HG02943 (cell line): ENCODE measurements around the gene TPBGL.
"Not testable (repeated sequence)": the region's sequence is repeated elsewhere in the genome, so short reads cannot be mapped to it uniquely, and the experiment has no call there.

Source experiments
- ATAC-seq: cut with Tn5 transposase; IDR thresholded peaks from one replicate; pipeline ENCODE4 v1.9.1; 2021; ENCODE audit warnings: mild to moderate bottlenecking, low read depth, moderate library complexity; ENCODE audit not compliant: unreplicated experiment

The TPBGL gene

DNA sequence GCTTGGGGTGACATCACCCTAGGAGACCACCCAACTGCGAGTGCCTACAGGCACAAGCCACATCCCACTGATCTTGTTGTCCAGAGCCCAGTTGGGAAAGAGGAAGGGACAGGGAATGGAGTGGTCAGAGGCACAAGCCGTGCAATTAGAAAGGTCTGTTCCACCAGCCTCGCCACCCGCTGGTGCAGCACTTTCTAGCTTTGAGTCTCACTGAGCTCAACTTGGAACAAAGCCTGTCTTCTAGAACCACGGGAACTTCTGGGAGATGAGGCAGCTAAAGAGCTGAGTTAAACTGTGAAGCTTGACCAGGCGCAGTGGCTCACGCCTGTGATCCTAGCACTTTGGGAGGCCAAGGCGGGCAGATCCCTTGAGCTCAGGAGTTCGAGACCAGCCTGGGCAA is 29.3 kb downstream of the TPBGL start:
- no peak for ATAC-seq

- no peak for ATAC-seq
Observed at GRCh38 chr11:75270896-75271418, 30.4 kb downstream of the TPBGL start.

DNA sequence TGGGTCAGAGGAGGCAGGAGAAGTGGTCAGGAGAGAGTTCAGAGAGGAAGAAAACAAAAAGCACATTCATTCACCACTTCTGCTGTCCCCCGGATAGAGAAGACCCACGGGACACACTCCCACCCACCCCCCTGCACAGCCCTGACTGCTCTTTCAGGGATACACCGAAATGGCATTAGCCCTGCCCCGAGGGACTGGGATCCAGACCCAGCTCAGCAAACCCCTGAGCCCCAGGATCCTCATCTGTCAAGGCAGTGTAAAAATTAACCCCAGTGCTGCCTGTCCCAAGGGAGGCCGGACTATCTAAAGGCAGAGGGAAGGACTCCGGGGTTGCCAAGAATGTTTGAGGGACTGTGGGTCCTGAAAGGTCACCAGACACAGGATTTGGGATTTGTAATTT is 31.2 kb downstream of the TPBGL start:
- ATAC-seq = no peak

- ATAC-seq = no peak
Observed at GRCh38 chr11:75272391-75272790, 31.8 kb downstream of the TPBGL start.

DNA sequence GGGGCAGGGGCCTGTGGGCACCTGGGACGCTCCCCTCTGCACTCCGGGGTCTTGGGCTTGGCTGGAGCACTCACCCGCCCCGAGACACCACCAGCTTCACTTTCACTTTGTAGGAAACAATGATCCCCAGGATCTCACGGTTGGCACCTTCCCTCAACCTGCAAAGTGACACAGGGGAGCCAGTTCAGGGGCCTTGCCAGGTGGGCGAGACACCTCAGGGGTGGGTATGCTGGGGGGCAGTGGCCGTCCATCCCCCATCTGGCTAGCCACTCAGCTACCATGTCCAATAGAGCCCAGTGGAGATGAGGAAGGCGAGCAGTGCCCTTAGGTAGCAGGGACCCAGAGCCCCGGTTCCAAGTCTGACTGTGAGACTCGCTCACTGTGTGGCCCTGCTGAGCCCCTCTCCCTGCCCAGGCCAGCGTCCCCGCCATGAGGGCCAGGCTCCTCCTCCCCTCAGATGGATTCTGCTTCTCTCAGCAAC is 32.3 kb downstream of the TPBGL start:
- ATAC-seq = no peak

DNA sequence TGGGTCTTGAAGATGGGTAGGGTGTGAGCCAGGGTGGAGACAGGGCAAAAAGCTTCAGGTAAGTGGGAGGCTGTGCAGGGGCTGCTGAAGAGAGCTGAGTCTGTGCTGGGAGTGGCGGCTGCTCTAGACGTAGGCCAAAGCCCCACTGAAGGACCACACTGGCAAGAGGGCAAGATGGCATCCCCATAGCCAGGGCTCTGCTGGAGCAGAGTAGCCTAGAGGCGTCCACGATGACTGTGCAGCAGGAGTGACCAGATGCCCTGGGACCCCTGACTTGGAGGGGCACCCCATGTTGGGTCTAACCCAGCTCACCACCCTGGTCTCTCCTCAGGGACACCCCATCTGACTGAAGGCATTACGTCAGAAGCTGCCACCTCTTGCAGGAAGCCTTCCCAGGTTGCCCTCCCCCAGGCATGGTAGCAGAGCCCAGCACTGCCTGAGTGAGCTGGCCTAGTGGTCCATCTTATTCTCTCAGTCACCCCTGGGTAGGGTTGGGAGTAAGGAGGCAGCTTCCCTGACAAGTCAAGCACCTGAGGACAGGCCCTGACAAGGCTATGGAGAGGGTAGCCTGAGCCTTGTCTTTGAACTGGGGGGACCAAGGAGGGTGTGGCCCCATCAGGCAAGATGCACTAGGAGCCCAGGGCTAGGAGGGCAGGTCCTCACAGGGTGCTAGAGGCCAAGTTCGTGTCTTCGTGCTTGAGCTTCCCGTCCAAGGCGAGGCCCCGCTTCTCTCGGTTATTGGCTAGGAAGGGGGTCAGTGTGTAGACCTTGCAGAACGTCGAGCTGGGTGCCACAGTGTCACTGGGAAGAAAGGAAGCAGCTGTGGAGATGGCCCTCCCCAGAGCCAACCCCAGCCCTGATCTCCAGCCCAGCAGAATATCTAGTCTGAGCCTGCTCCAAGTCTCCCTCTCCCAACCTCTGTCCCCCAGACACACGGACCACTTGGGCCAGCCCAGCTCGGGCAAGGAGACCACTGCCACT is 33.1 kb downstream of the TPBGL start:
- no peak for ATAC-seq

- ATAC-seq = not testable (repeated sequence)
Observed at GRCh38 chr11:75274716-75275115, 34.1 kb downstream of the TPBGL start.

GRCh38 chr11:75275581-75275980 is 35.0 kb downstream of the TPBGL start:
- ATAC-seq = no peak

- no peak for ATAC-seq
Observed at GRCh38 chr11:75276186-75276585, 35.6 kb downstream of the TPBGL start.

- ATAC-seq = no peak
Observed at GRCh38 chr11:75276686-75277085, 36.1 kb downstream of the TPBGL start.

- no peak for ATAC-seq
Observed at GRCh38 chr11:75277211-75277805, 36.7 kb downstream of the TPBGL start.

DNA sequence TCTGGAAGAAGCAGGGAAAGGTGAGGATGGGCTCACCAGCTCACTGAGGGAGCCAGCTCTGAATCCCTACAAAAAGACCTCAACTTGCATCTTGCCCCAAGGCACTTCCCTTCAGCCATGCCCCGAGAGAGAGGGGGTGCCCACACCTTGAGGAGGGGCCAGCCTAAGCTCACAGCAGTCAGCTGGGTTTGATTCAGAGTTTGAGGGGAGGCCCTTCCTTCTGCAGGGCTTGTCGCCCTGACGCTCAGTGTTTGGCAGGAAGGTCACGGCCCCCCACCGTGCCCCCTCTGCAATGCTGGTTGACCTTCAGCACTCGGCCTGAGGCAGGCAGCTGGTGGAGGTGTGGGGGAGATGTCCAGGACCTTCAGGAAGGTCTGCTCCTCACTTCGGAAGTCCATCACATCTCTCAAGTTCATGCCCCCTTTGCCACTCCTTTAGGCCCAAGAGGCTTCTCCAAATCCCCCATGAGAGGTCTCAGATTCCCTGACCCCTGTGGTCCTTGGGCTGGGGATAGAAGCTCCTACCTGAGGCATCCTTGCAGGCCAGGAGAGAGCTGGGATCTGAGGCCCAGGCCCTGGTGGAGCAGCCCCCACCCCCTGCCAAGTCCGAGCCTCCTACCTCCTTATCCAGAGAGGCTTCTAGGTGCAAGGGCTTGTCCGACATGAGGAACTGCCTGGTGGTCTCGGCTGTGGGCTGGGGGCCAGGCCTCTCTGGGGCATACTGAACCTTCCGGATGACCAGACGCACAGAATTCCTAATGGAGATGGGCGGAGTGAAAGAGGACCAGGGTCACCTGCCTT is 37.6 kb downstream of the TPBGL start:
- ATAC-seq = no peak

DNA sequence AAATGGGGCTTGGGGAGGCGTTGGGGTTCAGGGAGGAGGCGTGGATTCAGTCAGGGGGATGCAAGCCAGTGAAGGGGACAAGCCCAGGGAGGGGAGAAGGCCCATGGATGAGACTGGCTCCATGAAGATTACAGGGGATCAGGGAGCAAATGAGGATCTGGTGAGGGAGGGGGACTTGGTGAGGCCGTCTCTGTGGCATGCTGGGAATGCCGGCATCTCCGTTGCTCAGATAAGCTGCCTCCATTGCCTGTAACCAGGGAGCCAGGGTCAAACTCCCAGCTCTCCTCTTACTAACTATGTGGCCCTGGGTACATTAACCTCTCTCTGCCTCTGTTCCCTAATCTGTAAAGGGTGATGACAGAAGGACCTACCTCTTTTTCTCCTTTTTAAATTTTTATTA is 38.7 kb downstream of the TPBGL start:
- no peak for ATAC-seq

- no peak for ATAC-seq
Observed at GRCh38 chr11:75280227-75280701, 39.7 kb downstream of the TPBGL start.

DNA sequence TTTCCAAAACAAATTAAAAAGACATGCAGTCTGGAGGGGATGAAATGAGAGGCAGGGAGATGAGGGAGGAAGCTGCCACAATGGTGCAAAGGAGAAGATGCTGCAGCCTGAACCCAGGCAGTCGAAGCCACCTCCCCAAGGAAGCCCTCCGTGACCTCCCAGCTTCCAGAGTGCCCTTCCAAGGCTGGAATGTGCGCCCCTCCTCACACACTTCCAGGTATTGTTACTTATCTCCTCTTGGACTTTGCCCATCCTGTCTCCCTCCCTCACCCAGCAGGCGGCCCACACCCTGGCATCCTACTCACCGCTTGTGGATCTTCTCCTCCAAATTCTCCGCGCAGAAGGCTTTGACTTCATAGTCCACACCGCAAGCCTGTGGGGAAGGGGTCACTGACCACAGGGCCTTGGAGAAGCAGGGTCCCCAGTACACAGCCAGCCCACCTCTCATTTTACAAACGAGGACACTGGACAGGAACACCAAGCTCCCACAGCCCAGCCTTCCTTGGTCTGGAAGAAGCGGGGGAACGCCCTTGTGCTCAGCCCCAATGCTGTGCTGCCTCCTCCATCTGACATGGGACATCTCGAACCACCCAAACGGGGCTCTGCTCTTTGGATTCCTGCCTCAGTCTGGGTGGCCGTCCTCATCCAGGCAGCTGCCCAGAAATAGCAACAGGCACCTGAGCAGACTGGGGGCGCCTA is 40.3 kb downstream of the TPBGL start:
- no peak for ATAC-seq

GRCh38 chr11:75281469-75282095 is 41.0 kb downstream of the TPBGL start:
- no peak for ATAC-seq

DNA sequence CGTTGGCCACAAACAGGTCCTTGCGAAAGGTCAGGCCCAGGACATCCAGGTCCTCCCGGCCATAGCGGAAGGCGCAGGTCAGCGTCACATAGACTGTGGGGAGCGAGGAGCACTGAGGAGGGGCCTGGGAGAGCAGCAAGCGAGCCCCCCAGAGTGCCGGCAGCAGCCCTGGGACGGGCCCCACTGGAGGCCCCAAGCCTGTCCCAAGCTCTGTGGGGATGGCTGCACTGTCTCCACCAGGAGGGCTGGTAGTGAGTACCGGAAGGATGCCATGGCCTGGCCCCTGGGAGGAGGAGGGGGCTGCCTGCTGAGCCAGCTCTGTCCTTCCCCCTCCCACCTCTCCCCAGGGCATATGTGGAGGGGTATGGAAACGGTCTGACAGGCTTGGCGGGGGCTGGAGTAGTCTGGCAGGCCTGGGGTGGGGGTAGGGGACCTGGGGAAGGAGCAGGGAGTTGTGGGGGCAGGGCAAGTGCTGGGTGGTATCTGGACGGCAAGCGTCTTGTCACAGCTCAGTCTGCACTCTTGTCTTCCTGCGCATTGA is 42.9 kb downstream of the TPBGL start:
- no peak for ATAC-seq

- ATAC-seq = no peak
Observed at GRCh38 chr11:75285776-75286360, 45.3 kb downstream of the TPBGL start.
